H1 (cell line): ENCODE data around the gene SMG7. TPM values are rescaled to one million over a fixed set of nuclear protein-coding genes. Genes with fewer than 3 reads are reported as not detected.

Source experiments
- CTCF ChIA-PET: fragments of 300-600 bp; sonication (Branson Sonifier 250); formaldehyde crosslinking; loops from one replicate; lab custom pipeline; 2021; ENCODE audit not compliant: partially characterized antibody; lab: Charles Lee
- POLR2A ChIA-PET: fragments of 300-600 bp; sonication (Branson Sonifier 250); formaldehyde crosslinking; loops from one replicate; lab custom pipeline; 2021; ENCODE audit warnings: inconsistent platforms; ENCODE audit not compliant: partially characterized antibody; lab: Charles Lee
- DNase-seq, 2 experiments: peaks; one replicate each; pipeline versions ENCODE4 v3.0.0 to v3.0.0-alpha.2; 2010 to 2022; ENCODE audit warnings: low spot score in 2 of 2, low read depth in 1 of 2, mixed read lengths in 1 of 2
- FAIRE-seq: peaks from 2 replicates; lab custom pipeline; 2011; peaks lifted over from hg19 to GRCh38; lab: Jason Lieb, UNC
- H2AFZ ChIP-seq: 2 replicates; pipeline ENCODE4 v1.8.1; 2012; ENCODE audit warnings: low read length, inconsistent platforms
- H2AK5ac ChIP-seq: 2 replicates; pipeline ENCODE4 v1.6.1; 2013; ENCODE audit warnings: low read depth, low read length
- H2BK120ac ChIP-seq: replicated peaks from 2 replicates; pipeline ENCODE3; 2013; ENCODE audit warnings: low read depth, low read length, inconsistent platforms
- H2BK12ac ChIP-seq: 2 replicates; pipeline ENCODE4 v1.6.1; 2013; ENCODE audit warnings: low read depth, low read length
- H2BK15ac ChIP-seq: 2 replicates; pipeline ENCODE4 v1.6.1; 2013; ENCODE audit warnings: low read length
- H2BK20ac ChIP-seq: 2 replicates; pipeline ENCODE4 v1.6.1; 2013; ENCODE audit warnings: low read length
- H2BK5ac ChIP-seq: 2 replicates; pipeline ENCODE4 v1.6.1; 2013; ENCODE audit warnings: low read depth, low read length
- H3K14ac ChIP-seq: 2 replicates; pipeline ENCODE4 v1.6.1; 2013; ENCODE audit warnings: inconsistent platforms; ENCODE audit not compliant: insufficient read length
- H3K18ac ChIP-seq: 2 replicates; pipeline ENCODE4 v1.6.1; 2013; ENCODE audit warnings: low read length; ENCODE audit errors: extremely low read depth
- H3K23ac ChIP-seq: 2 replicates; pipeline ENCODE4 v1.6.1; 2013; ENCODE audit warnings: inconsistent platforms; ENCODE audit not compliant: insufficient read length
- H3K23me2 ChIP-seq: 2 replicates; pipeline ENCODE4 v1.6.1; 2013; ENCODE audit warnings: low read depth, low read length
- H3K27ac ChIP-seq: 2 replicates; pipeline ENCODE4 v1.6.1; 2011; ENCODE audit warnings: low read depth, low read length, inconsistent platforms
- H3K27me3 ChIP-seq, 4 experiments: replicated peaks in 1 of 4; 1 replicate in 1 of 4; 2 replicates in 3 of 4; pipeline versions ENCODE4 v1.6.1 to v1.8.1; 2011 to 2013; ENCODE audit warnings: low read length in 3 of 4, mild to moderate bottlenecking in 3 of 4, inconsistent platforms in 2 of 4, mixed read lengths in 2 of 4, moderate library complexity in 1 of 4; ENCODE audit not compliant: control insufficient read depth in 3 of 4, insufficient read depth in 3 of 4; ENCODE audit errors: extremely low read depth in 1 of 4
- H3K36me3 ChIP-seq, 4 experiments: 2 replicates each; pipeline versions ENCODE4 v1.6.1 to v1.8.1; 2011 to 2013; ENCODE audit warnings: mild to moderate bottlenecking in 4 of 4, low read length in 3 of 4, moderate library complexity in 2 of 4, control low read depth in 1 of 4, inconsistent platforms in 1 of 4; ENCODE audit not compliant: insufficient read depth in 4 of 4, control insufficient read depth in 2 of 4
- H3K4ac ChIP-seq: replicated peaks from 2 replicates; pipeline ENCODE3; 2013; ENCODE audit warnings: low read length, low read depth, mixed read lengths, inconsistent platforms; ENCODE audit not compliant: insufficient read length
- H3K4me1 ChIP-seq, 4 experiments: replicated peaks in 1 of 4; 1 replicate in 1 of 4; 2 replicates in 3 of 4; pipeline versions ENCODE4 v1.6.1 to v1.8.1; 2011 to 2013; ENCODE audit warnings: low read length in 3 of 4, inconsistent platforms in 2 of 4, mixed read lengths in 1 of 4; ENCODE audit not compliant: insufficient read depth in 4 of 4, control insufficient read depth in 3 of 4
- H3K4me2 ChIP-seq, 2 experiments: 2 replicates each; pipeline versions ENCODE4 v1.6.1 to v1.8.1; 2011 to 2013; ENCODE audit warnings: low read depth in 2 of 2, low read length in 2 of 2, control low read depth in 1 of 2, inconsistent platforms in 1 of 2, mild to moderate bottlenecking in 1 of 2; ENCODE audit not compliant: insufficient read depth in 1 of 2
- H3K4me3 ChIP-seq, 4 experiments: fragments of 200-600, 300-600 bp in 1 of 4; sonication (generic), shearing (Covaris generic), sonication (Bioruptor Twin) in 1 of 4; 2 replicates each; pipeline versions ENCODE4 v1.5.1 to v1.8.1; 2011 to 2016; ENCODE audit warnings: low read length in 4 of 4, low read depth in 3 of 4, control low read depth in 2 of 4, inconsistent platforms in 2 of 4, mild to moderate bottlenecking in 2 of 4, mixed read lengths in 1 of 4, moderate library complexity in 1 of 4; ENCODE audit not compliant: insufficient read depth in 2 of 4; ENCODE audit errors: extremely low read depth in 1 of 4
- H3K56ac ChIP-seq: replicated peaks from 2 replicates; pipeline ENCODE3; 2013; ENCODE audit warnings: low read depth, mild to moderate bottlenecking, mixed read lengths, low read length, inconsistent platforms; ENCODE audit not compliant: insufficient read length
- H3K79me1 ChIP-seq: 2 replicates; pipeline ENCODE4 v1.6.1; 2013; ENCODE audit warnings: low read depth, low read length, control low read depth
- H3K79me2 ChIP-seq, 2 experiments: 2 replicates each; pipeline versions ENCODE4 v1.6.1 to v1.8.1; 2012 to 2013; ENCODE audit warnings: low read length in 2 of 2, mild to moderate bottlenecking in 2 of 2, inconsistent platforms in 1 of 2; ENCODE audit not compliant: insufficient read depth in 2 of 2, control insufficient read depth in 1 of 2
- H3K9ac ChIP-seq, 4 experiments: replicated peaks in 1 of 4; 1 replicate in 1 of 4; 2 replicates in 3 of 4; pipeline versions ENCODE4 v1.6.1 to v1.8.1; 2011 to 2013; ENCODE audit warnings: low read depth in 3 of 4, low read length in 3 of 4, control low read depth in 2 of 4, mild to moderate bottlenecking in 2 of 4, moderate library complexity in 2 of 4, inconsistent platforms in 1 of 4; ENCODE audit errors: extremely low read depth in 1 of 4
- H3K9me3 ChIP-seq, 2 experiments: 2 replicates each; pipeline versions ENCODE4 v1.6.1 to v1.8.1; 2012 to 2013; ENCODE audit warnings: mild to moderate bottlenecking in 2 of 2, moderate library complexity in 2 of 2, control low read depth in 1 of 2, inconsistent platforms in 1 of 2, low read depth in 1 of 2, low read length in 1 of 2, mixed read lengths in 1 of 2; ENCODE audit not compliant: insufficient read depth in 2 of 2
- H4K20me1 ChIP-seq, 2 experiments: replicated peaks in 1 of 2; 2 replicates each; pipeline versions ENCODE3 to v1.8.1; 2011 to 2013; ENCODE audit warnings: inconsistent platforms in 2 of 2, low read length in 2 of 2, mild to moderate bottlenecking in 1 of 2; ENCODE audit not compliant: insufficient read depth in 2 of 2, control insufficient read depth in 1 of 2
- H4K5ac ChIP-seq: 2 replicates; pipeline ENCODE4 v1.6.1; 2013; ENCODE audit warnings: low read length, low read depth, mixed read lengths, inconsistent platforms; ENCODE audit not compliant: insufficient read length
- H4K8ac ChIP-seq: 2 replicates; pipeline ENCODE4 v1.8.0; 2013; ENCODE audit warnings: mild to moderate bottlenecking, moderate library complexity, low read length, inconsistent platforms; ENCODE audit not compliant: insufficient read depth; ENCODE audit errors: extremely low read depth
- H4K91ac ChIP-seq: replicated peaks from 2 replicates; pipeline ENCODE3; 2013; ENCODE audit warnings: low read length, mixed read lengths, inconsistent platforms; ENCODE audit not compliant: insufficient read length
- BCL11A ChIP-seq, 2 experiments: IDR thresholded peaks; one replicate each; pipeline ENCODE4 v1.6.1; 2011; ENCODE audit warnings: low read depth in 2 of 2, low read length in 2 of 2, mild to moderate bottlenecking in 2 of 2
- CTBP2 ChIP-seq: IDR thresholded peaks from 2 replicates; pipeline ENCODE4 v1.7.0; 2011; ENCODE audit warnings: borderline replicate concordance, mild to moderate bottlenecking, moderate library complexity, mixed read lengths, low read length; ENCODE audit not compliant: insufficient read depth, insufficient read length
- EZH2 ChIP-seq: fragments of 200-600 bp; sonication (generic); IDR thresholded peaks from 2 replicates; pipeline ENCODE4 v1.7.1; 2012; ENCODE audit warnings: low read depth, mild to moderate bottlenecking, moderate library complexity, low read length, inconsistent platforms; ENCODE audit not compliant: severe bottlenecking
- GTF2F1 ChIP-seq: IDR thresholded peaks from 2 replicates; pipeline ENCODE4 v1.6.1; 2012; ENCODE audit warnings: low read depth, low read length, improper control_type of control experiment, borderline replicate concordance
- KDM5A ChIP-seq: fragments of 200-600 bp; IDR thresholded peaks from 2 replicates; pipeline ENCODE4 v1.7.1; 2012; ENCODE audit warnings: mild to moderate bottlenecking, low read length, inconsistent platforms, mixed read lengths
- MAX ChIP-seq: IDR thresholded peaks from 2 replicates; pipeline ENCODE4 v1.6.1; 2012; ENCODE audit warnings: inconsistent platforms
- RAD21 ChIP-seq, 2 experiments: IDR thresholded peaks in 1 of 2; conservative IDR thresholded peaks in 1 of 2; 2 replicates each; pipeline ENCODE4 v1.6.1; 2011; ENCODE audit warnings: low read depth in 2 of 2, low read length in 2 of 2, improper control_type of control experiment in 1 of 2, inconsistent platforms in 1 of 2, mild to moderate bottlenecking in 1 of 2, moderate library complexity in 1 of 2
- RBBP5 ChIP-seq: IDR thresholded peaks from 2 replicates; pipeline ENCODE4 v1.7.1; 2012; ENCODE audit warnings: low read depth, mild to moderate bottlenecking, inconsistent platforms, low read length, moderate library complexity, borderline replicate concordance
- WGBS, 2 experiments: shearing (Covaris generic) in 1 of 2; methylation state at CpG; one replicate each; pipeline versions ENCODE4 v1.1.6 to v1.1.7; 2013 to 2015; ENCODE audit warnings: low lambda C conversion rate in 2 of 2, mixed read lengths in 2 of 2, inconsistent platforms in 1 of 2, low coverage in 1 of 2, missing lambda C conversion rate in 1 of 2; ENCODE audit not compliant: insufficient replicate concordance in 2 of 2, insufficient coverage in 1 of 2, insufficient read length in 1 of 2; ENCODE audit errors: extremely low coverage in 1 of 2, missing lambda C conversion rate in 1 of 2; 5-methylcytosine and 5-hydroxymethylcytosine counted together
- polyA plus RNA-seq, 7 experiments: library from polyadenylated mRNA; depleted of rRNA in 3 of 7; stranded (reverse) in 5 of 7; unstranded in 2 of 7; fragments of >200 nt in 5 of 7; fragments of 200-250 nt in 2 of 7; gene quantifications; 1 replicate in 5 of 7; 2 replicates in 1 of 7; 4 replicates in 1 of 7; pipeline versions ENCODE4 v1.2.1 to v1.2.3, GENCODE V29; 2011 to 2013; ENCODE audit warnings: missing spikeins in 2 of 7, mixed read lengths in 2 of 7
- total RNA-seq: library from RNA; stranded (reverse); fragmentation: NEBNext Ultra II Directional; extraction: Animal tissue kit (Norgen Biotek cat#: 25700); gene quantifications from 2 replicates; pipeline ENCODE4 v1.2.1, GENCODE V29; 2021

SMG7 gene
- total and polyA plus RNA-seq, 2 of the 8 experiments (the other 6 are each of a cell fraction or from before 2014, with no cell fraction given): 39.3 to 65.6 TPM

GRCh38 chr1:183592733-183593132 lies 120.4 kb downstream of the SMG7 start:
- Histone ChIP-seq H2BK20ac (no peak overlapping the region), H3K27ac (no peak overlapping the region), H3K79me2 (no peaks in the 10 kb centered on the region), H2BK5ac (no peak overlapping the region), H3K79me1 (no peaks in the 10 kb centered on the region), H3K36me3 (no peaks in the 10 kb centered on the region), H2AFZ (peak overlapping the region; percentile 10; the same call in 1 of the 2 replicates), H3K4ac (no peak overlapping the region), H3K56ac (no peak overlapping the region), H3K4me3 (no peak overlapping the region), H3K9me3 (no peaks in the 10 kb centered on the region), H3K4me1 (peaks cover 0 to 6% (median 4%) of the 10 kb centered on the region in 4 experiments; a peak in 5 of 7 replicates), H2BK120ac (no peak overlapping the region), H3K23me2 (no peaks in the 10 kb centered on the region), H4K20me1 (no peaks in the 10 kb centered on the region), H4K8ac (no peak overlapping the region), H3K14ac (no peak overlapping the region), H2BK15ac (no peak overlapping the region), H3K18ac (no peak overlapping the region), H3K9ac (no peak overlapping the region), H3K23ac (no peak overlapping the region), H3K27me3 (no peaks in the 10 kb centered on the region), H2BK12ac (peak overlapping the region; percentile 2; the same call in 1 of the 2 replicates), H4K91ac (no peak overlapping the region), H2AK5ac (no peak overlapping the region), H3K4me2 (no peak overlapping the region), H4K5ac (no peak overlapping the region)
- TF ChIP-seq CTBP2 (no peak), EZH2 (no peak), RBBP5 (no peak), KDM5A (no peak), MAX (no peak), BCL11A (IDR thresholded peaks at IDR 0.05; ENCODE audit: low read depth in 2 of 2, low read length in 2 of 2) (no peak), RAD21 (IDR thresholded peaks at IDR 0.05 in 1 of 2, conservative IDR thresholded peaks at IDR 0.05 in 1 of 2; ENCODE audit: low read depth in 2 of 2, low read length in 2 of 2) (no peak), GTF2F1 (no peak)
- no peak for FAIRE-seq
- 87% methylated on average over 7 of the region's 7 CpGs; no CpG with 5 or more reads in 1 of the 2 experiments for WGBS, 2 experiments
- DNase-seq: no peak
- ChIA-PET POLR2A (no interaction called here), CTCF (interaction anchor here (0.7 to 1.7 kb wide), 2 partner anchors 9 to 15 kb away, joined by 4 to 5 read pairs; no protein-coding TSS in a partner anchor)
